ENCODE data around the gene SRPRA. TPM values are rescaled to one million over a fixed set of nuclear protein-coding genes. Genes with fewer than 3 reads are reported as not detected.
"Not testable (repeated sequence)": the region's sequence is repeated elsewhere in the genome, so short reads cannot be mapped to it uniquely, and the experiment has no call there.

SRPRA gene
- total RNA-seq, 1 donor from 2014 or later: 54.8 TPM

DNA sequence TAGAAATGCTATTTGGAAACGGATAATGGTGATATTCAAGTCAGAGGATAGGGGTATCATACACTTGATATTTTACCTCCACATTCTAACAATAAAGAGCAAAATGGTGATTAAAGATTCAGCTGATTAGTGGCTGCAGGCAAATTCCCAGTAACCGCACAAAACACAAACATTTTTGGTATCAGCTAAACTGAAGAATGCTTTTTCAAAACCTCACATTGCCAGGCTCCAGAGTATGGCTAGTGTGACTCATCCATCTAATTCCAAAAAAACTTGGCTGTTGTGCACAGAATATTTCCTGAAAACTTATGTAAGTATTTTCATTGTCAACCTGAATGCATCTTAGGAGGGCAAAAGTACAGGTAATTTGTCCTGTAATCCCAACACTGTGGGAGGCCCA, 10.9 kb downstream of the SRPRA start:
- H3K4me3 ChIP-seq (ENCODE audit: low read depth, low read length): no peak overlapping the region
- TF ChIP-seq, protein P1, sequence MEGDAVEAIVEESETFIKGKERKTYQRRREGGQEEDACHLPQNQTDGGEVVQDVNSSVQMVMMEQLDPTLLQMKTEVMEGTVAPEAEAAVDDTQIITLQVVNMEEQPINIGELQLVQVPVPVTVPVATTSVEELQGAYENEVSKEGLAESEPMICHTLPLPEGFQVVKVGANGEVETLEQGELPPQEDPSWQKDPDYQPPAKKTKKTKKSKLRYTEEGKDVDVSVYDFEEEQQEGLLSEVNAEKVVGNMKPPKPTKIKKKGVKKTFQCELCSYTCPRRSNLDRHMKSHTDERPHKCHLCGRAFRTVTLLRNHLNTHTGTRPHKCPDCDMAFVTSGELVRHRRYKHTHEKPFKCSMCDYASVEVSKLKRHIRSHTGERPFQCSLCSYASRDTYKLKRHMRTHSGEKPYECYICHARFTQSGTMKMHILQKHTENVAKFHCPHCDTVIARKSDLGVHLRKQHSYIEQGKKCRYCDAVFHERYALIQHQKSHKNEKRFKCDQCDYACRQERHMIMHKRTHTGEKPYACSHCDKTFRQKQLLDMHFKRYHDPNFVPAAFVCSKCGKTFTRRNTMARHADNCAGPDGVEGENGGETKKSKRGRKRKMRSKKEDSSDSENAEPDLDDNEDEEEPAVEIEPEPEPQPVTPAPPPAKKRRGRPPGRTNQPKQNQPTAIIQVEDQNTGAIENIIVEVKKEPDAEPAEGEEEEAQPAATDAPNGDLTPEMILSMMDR (conservative IDR thresholded peaks at IDR 0.05; ENCODE audit: low read depth, low read length): no peak
- DNase-seq (ENCODE audit: low read depth): no peak

DNA sequence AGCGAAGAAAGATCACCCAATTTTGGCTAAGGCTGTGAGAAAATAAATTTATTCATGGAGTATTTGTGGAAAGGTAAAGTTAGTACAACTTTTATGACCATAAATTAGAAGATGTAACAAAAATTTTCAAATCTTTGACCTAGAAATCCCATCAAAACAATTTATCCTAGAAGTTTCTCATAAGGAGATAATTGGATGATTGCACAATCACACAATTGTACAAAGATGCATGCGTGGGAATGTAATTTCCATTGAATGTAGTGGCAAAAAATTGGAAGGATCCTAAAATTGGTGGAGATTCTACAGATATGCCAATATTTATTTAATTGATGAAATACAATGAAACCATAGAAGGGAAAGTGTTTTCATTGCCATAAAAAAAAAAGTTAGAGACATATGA, 11.6 kb downstream of the SRPRA start:
- DNase-seq (ENCODE audit: low read depth): no peak
- TF ChIP-seq, protein P1 (conservative IDR thresholded peaks at IDR 0.05; ENCODE audit: low read depth, low read length): no peak
- no peak overlapping the region for H3K4me3 ChIP-seq (ENCODE audit: low read depth, low read length)

DNA sequence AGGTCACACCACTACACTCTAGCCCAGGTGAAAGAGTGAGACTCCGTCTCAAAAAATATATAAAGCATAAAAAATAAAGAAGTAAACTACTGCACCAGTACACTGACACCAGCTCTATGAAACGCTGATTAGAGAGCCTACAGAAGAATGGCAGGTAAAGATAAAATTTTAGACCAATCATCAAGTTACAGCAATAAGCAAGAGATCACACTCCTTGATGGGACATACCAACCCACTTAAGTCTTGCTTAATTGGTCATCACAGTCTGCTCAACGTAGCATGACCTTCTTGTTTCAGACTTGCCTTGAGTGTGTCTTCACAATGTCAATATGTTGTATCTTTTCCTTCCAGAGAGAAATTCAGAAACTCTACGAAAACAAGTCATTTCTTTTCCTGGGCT, 12.5 kb downstream of the SRPRA start:
- TF ChIP-seq, protein P1 (conservative IDR thresholded peaks at IDR 0.05; ENCODE audit: low read depth, low read length): no peak
- DNase-seq (ENCODE audit: low read depth): no peak
- H3K4me3 ChIP-seq (ENCODE audit: low read depth, low read length): no peak overlapping the region

DNA sequence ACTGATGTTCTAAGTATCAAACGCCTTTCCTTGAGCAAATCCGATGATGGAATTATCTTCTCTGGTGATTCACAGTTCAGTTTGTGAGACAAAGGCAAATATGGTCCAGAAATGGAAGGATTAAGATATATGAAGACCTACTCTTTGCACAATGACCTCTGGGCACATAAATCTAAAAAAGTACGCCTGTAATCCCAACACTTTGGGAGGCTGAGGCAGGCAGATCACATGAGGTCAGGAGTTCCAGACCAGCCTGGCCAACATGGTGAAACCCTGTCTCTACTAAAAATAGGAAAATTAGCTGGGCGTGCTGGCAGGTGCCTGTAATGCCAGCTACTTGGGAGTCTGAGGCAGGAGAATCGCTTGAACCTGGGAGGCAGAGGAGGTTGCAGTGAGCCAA, 13.2 kb downstream of the SRPRA start:
- H3K4me3 ChIP-seq (ENCODE audit: low read depth, low read length): not testable (repeated sequence)

DNA sequence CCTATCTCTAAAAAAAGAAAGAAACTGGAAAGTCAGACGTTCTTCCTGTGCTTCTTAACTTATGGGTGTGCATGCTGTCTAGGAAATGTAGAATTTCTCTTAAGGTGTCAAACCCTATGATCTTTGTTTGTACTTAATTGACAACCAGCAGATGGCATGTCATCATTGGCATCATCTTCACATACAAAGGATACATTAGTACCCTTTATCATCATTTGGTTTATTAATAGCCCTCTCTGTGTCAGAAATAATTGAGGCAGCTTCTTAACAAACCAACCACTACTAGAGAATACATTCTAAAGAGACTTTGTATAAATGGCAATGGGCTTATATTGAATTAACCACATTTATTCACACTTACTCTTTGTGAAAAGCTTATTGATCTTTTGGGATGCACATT, 13.9 kb downstream of the SRPRA start:
- H3K4me3 ChIP-seq (ENCODE audit: low read depth, low read length): no peak overlapping the region
- TF ChIP-seq, protein P1 (conservative IDR thresholded peaks at IDR 0.05; ENCODE audit: low read depth, low read length): no peak
- DNase-seq (ENCODE audit: low read depth): no peak

More for the DNA sequence above, 13.2 kb downstream of the SRPRA start:
- DNase-seq (ENCODE audit: low read depth): not testable (repeated sequence)

DNA sequence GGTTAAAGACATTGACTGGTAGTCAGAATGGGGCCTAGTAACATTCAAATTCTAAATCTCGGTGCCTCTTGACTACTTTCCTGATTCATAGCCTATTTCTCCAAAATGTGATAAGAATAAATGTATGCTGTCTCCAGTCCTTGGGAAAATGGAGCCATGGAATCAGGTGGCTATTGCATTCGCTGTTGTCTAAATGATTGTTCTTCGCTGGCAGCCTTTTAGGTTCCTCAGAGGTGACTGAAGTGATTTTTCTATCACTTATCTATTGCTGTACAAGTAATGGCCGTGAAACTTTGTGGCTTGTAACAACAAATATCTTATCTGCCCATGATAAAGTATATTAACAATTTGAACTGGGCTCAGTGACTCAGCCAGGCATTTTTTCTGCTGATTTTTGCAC, 15.4 kb downstream of the SRPRA start:
- TF ChIP-seq, protein P1 (conservative IDR thresholded peaks at IDR 0.05; ENCODE audit: low read depth, low read length): no peak
- no peak for DNase-seq (ENCODE audit: low read depth)
- H3K4me3 ChIP-seq (ENCODE audit: low read depth, low read length): no peak overlapping the region

DNA sequence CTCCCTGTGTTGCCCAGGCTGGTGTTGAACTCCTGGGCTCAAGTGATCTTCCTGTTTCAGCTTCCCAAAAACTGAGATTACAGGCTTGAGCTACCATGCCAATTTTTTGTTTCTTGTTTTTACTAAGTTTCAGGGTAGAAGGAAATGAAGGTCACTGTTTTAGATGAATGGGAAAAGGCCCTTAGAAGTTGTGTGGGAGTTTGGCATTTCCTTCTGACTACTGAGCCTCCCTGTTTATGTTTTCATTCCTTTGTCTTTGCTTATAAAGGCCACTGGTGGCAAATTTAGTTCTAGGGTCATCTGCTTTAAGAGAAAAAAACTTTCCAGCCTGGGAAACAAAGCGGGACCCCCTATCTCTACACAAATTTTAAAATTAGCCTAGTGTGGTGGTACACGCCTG, 22.1 kb downstream of the SRPRA start:
- DNase-seq (ENCODE audit: low read depth): no peak
- no peak overlapping the region for H3K4me3 ChIP-seq (ENCODE audit: low read depth, low read length)
- TF ChIP-seq, protein P1 (conservative IDR thresholded peaks at IDR 0.05; ENCODE audit: low read depth, low read length): no peak

DNA sequence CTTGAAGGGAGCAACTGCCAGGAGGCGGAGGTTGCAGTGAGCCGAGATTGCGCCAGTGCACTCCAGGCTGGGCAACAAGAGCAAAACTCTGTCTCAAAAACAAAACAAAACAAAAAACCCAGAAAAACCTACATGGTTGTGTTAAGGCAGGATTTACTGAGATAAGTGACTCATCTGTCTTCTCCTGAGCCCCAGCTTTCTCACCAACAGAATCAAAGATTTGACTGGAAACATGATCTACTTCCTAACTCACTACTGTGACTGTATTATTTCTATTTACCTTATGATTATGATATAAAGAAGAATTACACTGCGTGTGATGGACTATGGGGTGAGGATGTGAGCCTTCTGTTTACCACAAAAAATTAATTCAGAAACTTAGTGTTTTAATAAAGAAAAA, 35.3 kb downstream of the SRPRA start:
- TF ChIP-seq, protein P1 (conservative IDR thresholded peaks at IDR 0.05; ENCODE audit: low read depth, low read length): no peak
- H3K4me3 ChIP-seq (ENCODE audit: low read depth, low read length): no peak overlapping the region
- no peak for DNase-seq (ENCODE audit: low read depth)

Measured in epithelial cell of proximal tubule (primary cell).